ENCODE results near the gene ACR.
"Not testable (repeated sequence)": the region's sequence is repeated elsewhere in the genome, so short reads cannot be mapped to it uniquely, and the experiment has no call there.

- not testable (repeated sequence) for TF ChIP-seq CTCF (IDR thresholded peaks at IDR 0.05; ENCODE audit: low read depth, low read length, poor library complexity, severe bottlenecking); EZH2phosphoT487 (IDR thresholded peaks at IDR 0.05; ENCODE audit: borderline replicate concordance, low read length)
Observed at GRCh38 chr22:50780244-50780643, 42.2 kb downstream of the ACR start.

Measured in DOHH2 (cell line).